Measurements from ENCODE around the gene CEP89.
"Not testable (repeated sequence)": the region's sequence is repeated elsewhere in the genome, so short reads cannot be mapped to it uniquely, and the experiment has no call there.

The CEP89 gene

GRCh38 chr19:32868206-32868950, 103.4 kb downstream of the CEP89 start:
- DNase-seq = no peak

- DNase-seq = not testable (repeated sequence)
Observed at GRCh38 chr19:32867436-32867835, 104.3 kb downstream of the CEP89 start.

GRCh38 chr19:32866564-32867265, 105.0 kb downstream of the CEP89 start:
- DNase-seq = no peak

- DNase-seq = no peak
Observed at GRCh38 chr19:32866061-32866460, 105.7 kb downstream of the CEP89 start.

GRCh38 chr19:32865326-32865725, 106.4 kb downstream of the CEP89 start:
- DNase-seq = no peak

GRCh38 chr19:32864318-32865007, 107.3 kb downstream of the CEP89 start:
- DNase-seq = no peak

GRCh38 chr19:32863841-32864240, 107.9 kb downstream of the CEP89 start:
- DNase-seq = no peak

GRCh38 chr19:32863301-32863700, 108.5 kb downstream of the CEP89 start:
- DNase-seq = no peak

- no peak for DNase-seq
Observed at GRCh38 chr19:32862741-32863140, 109.0 kb downstream of the CEP89 start.

GRCh38 chr19:32862173-32862572, 109.6 kb downstream of the CEP89 start:
- no peak for DNase-seq

- no peak for DNase-seq
Observed at GRCh38 chr19:32861596-32861995, 110.2 kb downstream of the CEP89 start.

- DNase-seq = no peak
Observed at GRCh38 chr19:32859591-32859990, 112.2 kb downstream of the CEP89 start.

- DNase-seq = no peak
Observed at GRCh38 chr19:32858559-32858958, 113.2 kb downstream of the CEP89 start.

GRCh38 chr19:32858155-32858554, 113.6 kb downstream of the CEP89 start:
- no peak for DNase-seq

- no peak for DNase-seq
Observed at GRCh38 chr19:32857584-32857983, 114.2 kb downstream of the CEP89 start.

- DNase-seq = not testable (repeated sequence)
Observed at GRCh38 chr19:32856818-32857217, 114.9 kb downstream of the CEP89 start.

GRCh38 chr19:32852216-32852615, 119.5 kb downstream of the CEP89 start:
- DNase-seq = no peak

- DNase-seq = not testable (repeated sequence)
Observed at GRCh38 chr19:32848035-32848434, 123.7 kb downstream of the CEP89 start.

GRCh38 chr19:32843716-32844245, 128.0 kb downstream of the CEP89 start:
- no peak for DNase-seq

GRCh38 chr19:32842061-32842460, 129.7 kb downstream of the CEP89 start:
- no peak for DNase-seq

GRCh38 chr19:32837531-32837930, 134.2 kb downstream of the CEP89 start:
- no peak for DNase-seq

- not testable (repeated sequence) for DNase-seq
Observed at GRCh38 chr19:32833388-32833787, 138.4 kb downstream of the CEP89 start.

GRCh38 chr19:32832825-32833224, 138.9 kb downstream of the CEP89 start:
- DNase-seq = not testable (repeated sequence)

Data from CD4-positive, alpha-beta T cell treated with Interleukin-4 for 1 hour (primary cell).